CD4-positive, alpha-beta T cell treated with Interleukin-1 beta for 1 hour (primary cell): ENCODE data around the gene ELOVL4.

Source experiments
- DNase-seq, 2 donors: peaks; one replicate each; pipeline ENCODE4 v3.0.0-alpha.2; 2020 to 2022

Gene ELOVL4

GRCh38 chr6:79947191-79948186 is at the start of gene ELOVL4:
Gene ELOVL4, minus strand, starts transcription at chr6:79947553. Its CDS starts 274 bp downstream, at chr6:79947279.
- DNase-seq: peak; percentile 65 to 75

- no peak for DNase-seq
Measured at GRCh38 chr6:79993911-79994309, 46.6 kb upstream of the ELOVL4 start.

DNA sequence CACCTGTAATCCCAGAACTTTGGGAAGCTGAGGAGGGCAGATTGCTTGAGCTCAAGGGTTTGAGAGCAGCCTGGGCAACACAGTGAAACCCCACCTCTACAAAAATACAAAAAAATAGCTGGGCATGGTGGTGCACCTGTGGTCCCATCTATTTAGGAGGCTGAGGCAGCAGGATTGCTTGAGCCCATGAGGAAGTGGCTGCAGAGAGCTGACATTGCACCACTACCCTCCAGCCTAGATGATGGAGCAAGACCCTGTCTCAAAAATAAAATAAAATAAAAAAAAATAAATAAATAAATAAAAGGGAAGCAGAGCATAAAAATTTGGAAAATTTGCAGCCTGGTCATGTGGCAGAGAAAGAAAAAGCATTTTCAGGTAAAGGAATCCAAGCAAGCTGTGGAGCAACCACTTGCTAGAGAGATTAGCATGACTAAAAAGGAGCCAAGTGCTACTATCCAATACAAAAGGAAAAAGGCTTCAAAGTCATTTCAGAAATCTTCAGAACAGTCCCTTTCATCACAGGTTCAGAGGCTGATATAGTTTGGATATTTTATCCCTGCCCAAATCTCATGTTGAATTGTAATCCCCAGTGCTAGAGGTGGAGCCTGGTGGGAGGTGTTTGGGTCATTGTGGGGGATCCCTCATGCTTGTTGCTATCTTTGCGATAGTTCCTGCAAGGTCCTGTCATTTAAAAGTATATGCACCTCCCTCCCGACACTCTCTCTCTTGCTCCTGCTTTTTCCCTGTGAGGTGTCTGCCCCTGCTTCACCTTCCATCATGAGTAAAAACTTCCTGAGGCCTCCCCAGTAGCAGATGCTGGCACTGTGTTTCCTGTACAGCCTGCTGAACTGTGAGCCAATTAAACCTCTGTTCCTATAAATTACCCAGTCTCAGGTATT is 45.9 kb upstream of the ELOVL4 start:
- DNase-seq: no peak

GRCh38 chr6:79989641-79990040 is 42.3 kb upstream of the ELOVL4 start:
- DNase-seq: no peak

DNA sequence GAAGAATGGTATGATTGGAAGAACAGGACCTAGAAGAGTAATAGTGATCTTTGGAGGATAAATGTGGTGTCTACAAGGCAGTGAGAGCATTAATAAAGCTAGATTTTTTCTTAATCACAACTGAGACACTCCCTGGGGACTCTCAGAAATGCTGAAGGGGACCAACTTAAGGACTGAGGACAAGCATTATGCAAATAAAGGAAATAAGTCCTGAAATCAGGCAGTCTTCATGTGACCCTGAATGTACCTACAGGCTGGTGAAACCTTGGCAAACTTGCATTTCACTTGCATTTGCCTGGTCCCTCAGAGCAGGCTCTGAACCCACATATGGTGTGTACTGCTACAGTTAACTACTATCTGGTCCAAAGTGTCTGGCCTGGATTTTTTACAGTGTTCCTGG is 37.8 kb upstream of the ELOVL4 start:
- no peak for DNase-seq

DNA sequence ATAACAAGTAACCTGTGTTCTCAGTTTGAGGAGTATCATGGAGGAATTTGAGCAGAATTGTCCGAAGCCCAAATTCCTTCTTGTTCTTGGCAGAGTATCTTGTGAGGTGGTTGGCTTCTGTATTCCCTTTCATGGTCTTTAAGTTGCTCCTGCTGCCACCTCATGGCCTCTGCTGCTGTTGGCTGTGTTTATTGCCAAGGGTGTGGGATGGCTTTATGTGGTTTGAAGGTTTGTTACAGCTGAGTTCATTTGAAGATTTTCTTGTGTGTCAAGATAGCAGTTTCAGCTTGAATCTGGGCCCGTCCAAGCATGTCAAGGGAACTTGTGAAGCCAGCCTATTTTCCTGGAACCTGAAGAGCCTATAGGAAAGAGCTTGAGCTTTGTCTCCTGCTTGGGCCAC is 36.9 kb upstream of the ELOVL4 start:
- DNase-seq: peak; percentile 13 to 23

DNA sequence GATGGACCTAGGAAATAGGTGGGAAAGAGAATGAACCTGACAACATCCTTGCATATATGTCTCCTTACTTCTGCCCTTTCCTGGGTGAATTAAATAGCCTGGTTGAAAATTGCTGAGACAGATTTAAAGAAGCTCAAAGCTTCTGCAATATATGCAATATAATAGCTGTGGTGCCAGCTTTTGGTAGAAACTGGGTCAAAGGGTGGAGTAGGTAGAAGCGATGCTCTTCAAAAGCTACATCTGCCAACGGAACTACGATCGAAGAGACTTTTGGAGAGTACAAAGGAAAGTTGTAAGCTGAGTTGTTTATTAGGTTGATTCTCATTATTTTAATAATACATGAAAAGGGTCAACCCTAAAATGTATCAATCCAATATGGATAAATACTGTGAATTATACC is 34.3 kb upstream of the ELOVL4 start:
- peak in 1 of 2 donors; percentile 7 for DNase-seq

- no peak for DNase-seq
Measured at GRCh38 chr6:79971193-79971592, 23.8 kb upstream of the ELOVL4 start.

GRCh38 chr6:79969784-79970183 is 22.4 kb upstream of the ELOVL4 start:
- DNase-seq: no peak

DNA sequence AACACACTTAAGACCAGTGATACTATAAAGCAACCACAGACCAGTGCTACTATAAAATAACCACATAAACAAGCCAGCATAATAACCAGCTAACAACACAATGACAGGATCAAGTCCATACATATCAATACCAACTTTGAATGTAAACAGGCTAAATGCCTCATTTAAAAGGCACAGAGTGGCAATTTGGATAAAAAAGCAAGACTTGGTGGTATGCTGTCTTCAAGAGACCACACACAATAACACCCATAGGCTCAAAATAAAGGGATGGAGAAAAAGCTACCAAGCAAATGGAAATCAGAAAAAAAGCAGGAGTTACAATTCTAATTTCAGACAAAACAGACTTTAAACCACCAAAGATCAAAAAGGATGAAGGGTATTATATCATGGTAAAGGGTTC is 19.8 kb upstream of the ELOVL4 start:
- no peak for DNase-seq

GRCh38 chr6:79964607-79965081 is 17.3 kb upstream of the ELOVL4 start:
- peak in 1 of 2 donors; percentile 39 for DNase-seq

GRCh38 chr6:79954849-79955248 is 7.5 kb upstream of the ELOVL4 start:
- no peak for DNase-seq

DNA sequence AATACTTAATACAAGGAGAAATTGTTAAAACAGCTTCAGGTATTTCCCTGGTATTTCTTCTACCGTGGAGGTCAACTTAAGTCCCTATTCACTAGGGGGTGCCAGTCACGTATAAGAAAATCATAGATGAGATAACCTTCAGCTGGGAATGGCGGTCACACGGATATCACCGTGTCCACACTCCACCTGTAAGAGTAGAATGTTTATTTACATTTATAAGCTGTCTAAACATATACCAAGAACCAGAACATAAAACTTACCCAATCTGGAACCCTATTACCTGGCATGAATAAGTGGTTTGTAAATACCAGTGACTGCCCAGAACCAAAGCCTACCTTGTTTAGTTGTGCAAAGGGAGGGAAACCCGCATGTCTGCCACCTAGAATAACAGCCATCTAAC is 1.9 kb upstream of the ELOVL4 start:
- peak; percentile 55 to 78 for DNase-seq

DNA sequence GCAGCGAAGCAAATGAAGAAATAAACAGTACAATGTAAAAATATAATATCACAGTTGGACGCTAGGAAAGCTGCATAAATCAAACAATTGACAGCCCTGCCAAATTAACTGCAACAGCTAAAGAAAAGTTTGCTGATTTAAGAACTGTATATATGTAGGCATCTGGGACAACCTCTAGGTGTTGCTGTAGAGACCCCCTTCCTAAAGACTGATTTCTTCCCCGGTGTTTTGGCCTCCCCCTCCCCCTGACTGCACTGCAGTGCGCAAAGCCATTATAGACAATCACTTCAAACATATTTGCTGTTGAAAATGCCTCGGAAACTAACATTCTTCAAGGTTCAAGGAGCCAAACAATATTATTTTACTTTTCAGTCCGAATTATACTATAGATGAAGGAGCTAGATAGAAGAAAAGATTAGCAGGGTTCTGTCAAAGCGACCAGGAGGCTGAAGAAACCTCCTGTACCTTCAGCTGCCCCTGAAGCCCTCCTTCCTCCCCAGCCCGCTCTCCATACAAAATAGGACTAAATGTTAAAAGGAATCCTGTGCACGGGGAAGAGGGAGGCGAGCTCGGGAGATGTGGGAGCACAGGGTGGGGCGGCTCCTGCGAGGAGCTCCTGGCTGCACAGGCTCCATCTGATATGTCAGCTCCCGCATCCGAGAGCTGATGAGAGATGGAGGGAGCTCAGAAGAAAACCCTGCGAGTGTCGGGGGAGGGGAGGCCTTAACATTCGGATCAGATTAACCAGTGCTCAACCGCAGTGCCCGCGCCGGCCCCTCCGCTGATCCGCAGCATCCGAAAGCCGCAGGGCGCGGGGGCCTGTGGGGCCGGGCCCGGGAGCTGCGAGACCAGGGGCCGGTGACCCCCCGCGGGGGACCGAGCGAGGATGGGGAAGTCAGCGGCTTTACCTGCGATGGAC is 822 bp downstream of the ELOVL4 start:
- DNase-seq: peak in 1 of 2 donors; percentile 33

DNA sequence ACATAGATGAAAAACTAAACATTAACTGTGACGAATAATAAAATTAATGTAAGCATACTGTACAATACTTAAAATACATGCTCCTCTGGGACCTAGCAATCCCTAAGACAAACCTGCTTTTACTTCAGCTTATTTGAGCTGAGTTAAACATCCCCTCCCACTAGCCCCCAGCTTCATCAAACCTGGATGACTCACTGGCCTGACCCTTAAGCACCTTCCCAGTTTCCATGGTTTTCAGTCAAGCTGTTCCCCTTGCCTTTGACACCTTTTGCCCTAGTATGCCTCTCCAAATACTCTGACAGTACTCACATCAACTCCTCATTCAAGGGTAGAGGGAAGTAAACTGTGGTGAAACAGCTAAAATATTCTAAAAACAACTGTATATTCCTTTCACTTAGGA is 4.2 kb downstream of the ELOVL4 start:
- DNase-seq: no peak

- DNase-seq: no peak
Measured at GRCh38 chr6:79941489-79942151, 5.7 kb downstream of the ELOVL4 start.

DNA sequence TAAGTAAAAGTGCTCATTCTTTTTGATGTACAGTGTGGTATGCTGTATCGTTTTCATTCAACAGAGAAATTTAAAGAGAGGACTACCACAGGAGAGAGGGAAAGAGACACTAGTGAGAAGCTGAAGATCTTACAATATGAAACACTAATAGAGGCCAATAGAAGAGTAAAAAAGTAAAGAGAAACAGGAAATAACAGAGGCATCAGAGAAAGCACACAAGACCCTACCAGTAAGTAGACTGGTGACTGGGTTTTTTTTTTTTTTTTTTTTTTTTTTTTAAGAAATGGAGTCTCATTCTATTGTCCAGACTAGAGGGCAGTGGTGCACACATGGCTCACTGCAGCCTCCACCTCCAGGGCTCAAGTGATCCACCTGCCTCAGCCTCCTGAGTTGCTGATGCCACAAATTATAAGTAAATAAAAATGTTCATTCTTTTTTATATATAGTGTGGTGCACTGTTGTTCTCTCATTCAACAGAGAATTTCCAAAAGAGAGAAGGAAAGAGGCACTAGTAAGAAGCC is 18.8 kb downstream of the ELOVL4 start:
- DNase-seq: no peak

- no peak for DNase-seq
Measured at GRCh38 chr6:79927758-79928157, 19.6 kb downstream of the ELOVL4 start.

- no peak for DNase-seq
Measured at GRCh38 chr6:79923270-79923669, 24.1 kb downstream of the ELOVL4 start.

GRCh38 chr6:79922018-79922417 is 25.3 kb downstream of the ELOVL4 start:
- DNase-seq: no peak

DNA sequence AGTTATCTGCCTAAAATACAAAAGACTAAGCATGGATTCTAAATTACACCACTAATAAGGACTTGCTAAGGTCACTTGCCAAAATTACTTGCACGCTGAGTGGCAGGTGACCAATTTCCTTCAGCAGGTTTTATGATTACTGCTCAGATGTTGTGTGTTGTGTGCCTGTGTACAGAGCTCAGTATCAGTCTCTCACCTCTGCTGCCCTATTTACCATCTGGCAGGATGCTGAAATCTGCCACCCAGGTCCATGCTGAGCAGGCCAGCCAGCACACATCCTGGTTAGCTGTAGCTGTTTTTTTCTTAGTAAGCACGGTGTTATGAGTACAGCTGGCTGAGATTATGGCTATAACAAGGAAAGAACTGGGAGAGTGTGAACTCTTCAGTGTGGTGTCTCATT is 34.0 kb downstream of the ELOVL4 start:
- DNase-seq: peak in 1 of 2 donors; percentile 5
